ENCODE results near the gene SHB. TPM values are rescaled to one million over a fixed set of nuclear protein-coding genes. Genes with fewer than 3 reads are reported as not detected.
"Not testable (repeated sequence)": the region's sequence is repeated elsewhere in the genome, so short reads cannot be mapped to it uniquely, and the experiment has no call there.

SHB gene
- total and polyA plus RNA-seq, 2 donors (not counting 3 experiments of a cell fraction or from before 2014, with no cell fraction given): 13.4 to 24.9 TPM

- dilution Hi-C loops (cut with MboI; ENCODE audit: extremely low pct_ligation_motif_present, low sequenced_read_pairs): no loop called here
Measured at GRCh38 chr9:37897665-37898064, 171.4 kb downstream of the SHB start.

GRCh38 chr9:37892063-37892462, 177.0 kb downstream of the SHB start:
- Histone ChIP-seq H3K79me2 (ENCODE audit: control insufficient read depth, insufficient read depth, low read length) (peaks cover 11% of the 10 kb centered on the region), H3K27ac (ENCODE audit: insufficient read depth, low read depth, low read length) (no peak overlapping the region), H3K9me3 (replicated peaks; ENCODE audit: control insufficient read depth, insufficient read depth, low read length) (no peaks in the 10 kb centered on the region), H4K20me1 (replicated peaks; ENCODE audit: control insufficient read depth, extremely low read depth, insufficient read depth, low read length) (no peaks in the 10 kb centered on the region), H3K27me3 (ENCODE audit: control insufficient read depth in 2 of 2, insufficient read depth in 2 of 2, low read length in 2 of 2) (no peaks in the 10 kb centered on the region), H3K4me1 (ENCODE audit: control insufficient read depth, extremely low read depth, insufficient read depth, low read length) (no peaks in the 10 kb centered on the region), H3K9ac (replicated peaks; ENCODE audit: extremely low read depth, insufficient read depth, low read length) (no peak overlapping the region), H3K4me3 (replicated peaks in 1 of 3; ENCODE audit: insufficient read depth in 1 of 3, low read depth in 1 of 3, low read length in 3 of 3) (no peak overlapping the region), H3K4me2 (ENCODE audit: insufficient read depth, low read length) (no peak overlapping the region), H3K9me1 (replicated peaks; ENCODE audit: control insufficient read depth, extremely low read depth, insufficient read depth, low read length) (no peaks in the 10 kb centered on the region), H3K36me3 (ENCODE audit: control insufficient read depth in 2 of 2, extremely low read depth in 1 of 2, insufficient read depth in 2 of 2, low read length in 2 of 2) (peaks cover 8 to 22% of the 10 kb centered on the region in 2 experiments), H2AFZ (ENCODE audit: low read depth, low read length) (no peak overlapping the region)
- no peak for FAIRE-seq
- ChIA-PET CTCF (no interaction called here), POLR2A (no interaction called here)
- no peak for DNase-seq (ENCODE audit: low read depth, low spot score)
- no TSS peak for BruUV-seq (replicated peaks)
- intact Hi-C loops (cut with micrococcal nuclease) (no loop called here), dilution Hi-C loops (cut with MboI; ENCODE audit: extremely low pct_ligation_motif_present, low sequenced_read_pairs) (no loop called here)
- TF ChIP-seq POLR2AphosphoS5 (IDR thresholded peaks at IDR 0.05; ENCODE audit: insufficient read depth, low read depth, low read length) (no peak), FOS (IDR thresholded peaks at IDR 0.05; ENCODE audit: borderline replicate concordance, insufficient read depth, low read length) (no peak), POLR2A (IDR thresholded peaks at IDR 0.05; ENCODE audit: low read depth, low read length) (no peak), EZH2 (IDR thresholded peaks at IDR 0.05; ENCODE audit: borderline replicate concordance, low read depth, low read length, severe bottlenecking) (no peak), MYC (IDR thresholded peaks at IDR 0.05; ENCODE audit: low read depth, low read length) (no peak), JUN (IDR thresholded peaks at IDR 0.05; ENCODE audit: borderline replicate concordance, insufficient read depth, insufficient read length, low read depth) (no peak), CTCF (IDR thresholded peaks at IDR 0.05; ENCODE audit: extremely low read depth in 1 of 2, insufficient read depth in 1 of 2, low read depth in 1 of 2, low read length in 2 of 2) (no peak), MAX (IDR thresholded peaks at IDR 0.05; ENCODE audit: insufficient read depth, insufficient read length) (no peak), GATA2 (IDR thresholded peaks at IDR 0.05; ENCODE audit: insufficient read depth, insufficient read length, low read depth, low read length) (no peak)

More at GRCh38 chr9:37897665-37898064, 171.4 kb downstream of the SHB start:
- DNase-seq (ENCODE audit: low read depth, low spot score) (no peak), FAIRE-seq (no peak)
- Histone ChIP-seq H3K79me2 (ENCODE audit: control insufficient read depth, insufficient read depth, low read length) (peaks cover 23% of the 10 kb centered on the region), H3K27ac (ENCODE audit: insufficient read depth, low read depth, low read length) (no peak overlapping the region), H3K9ac (replicated peaks; ENCODE audit: extremely low read depth, insufficient read depth, low read length) (no peak overlapping the region), H3K36me3 (ENCODE audit: control insufficient read depth in 2 of 2, extremely low read depth in 1 of 2, insufficient read depth in 2 of 2, low read length in 2 of 2) (peaks cover 6 to 24% of the 10 kb centered on the region in 2 experiments), H3K9me3 (replicated peaks; ENCODE audit: control insufficient read depth, insufficient read depth, low read length) (no peaks in the 10 kb centered on the region), H3K27me3 (ENCODE audit: control insufficient read depth in 2 of 2, insufficient read depth in 2 of 2, low read length in 2 of 2) (no peaks in the 10 kb centered on the region), H3K4me3 (replicated peaks in 1 of 3; ENCODE audit: insufficient read depth in 1 of 3, low read depth in 1 of 3, low read length in 3 of 3) (no peak overlapping the region), H3K4me2 (ENCODE audit: insufficient read depth, low read length) (no peak overlapping the region), H3K9me1 (replicated peaks; ENCODE audit: control insufficient read depth, extremely low read depth, insufficient read depth, low read length) (no peaks in the 10 kb centered on the region), H3K4me1 (ENCODE audit: control insufficient read depth, extremely low read depth, insufficient read depth, low read length) (peaks cover 9% of the 10 kb centered on the region), H4K20me1 (replicated peaks; ENCODE audit: control insufficient read depth, extremely low read depth, insufficient read depth, low read length) (no peaks in the 10 kb centered on the region), H2AFZ (ENCODE audit: low read depth, low read length) (no peak overlapping the region)
- BruUV-seq (replicated peaks): no TSS peak
- TF ChIP-seq EZH2 (IDR thresholded peaks at IDR 0.05; ENCODE audit: borderline replicate concordance, low read depth, low read length, severe bottlenecking): no peak
- peak; percentile 28 for TF ChIP-seq FOS (IDR thresholded peaks at IDR 0.05; ENCODE audit: borderline replicate concordance, insufficient read depth, low read length)
- CTCF ChIA-PET: no interaction called here
- intact Hi-C loops (cut with micrococcal nuclease): no loop called here
- POLR2A ChIA-PET: no interaction called here

GRCh38 chr9:37891042-37891441, 178.0 kb downstream of the SHB start:
- POLR2A ChIA-PET; H3K9me3 ChIP-seq (replicated peaks; ENCODE audit: control insufficient read depth, insufficient read depth, low read length); intact Hi-C loops (cut with micrococcal nuclease); DNase-seq (ENCODE audit: low read depth, low spot score); H3K79me2 ChIP-seq (ENCODE audit: control insufficient read depth, insufficient read depth, low read length); H3K4me1 ChIP-seq (ENCODE audit: control insufficient read depth, extremely low read depth, insufficient read depth, low read length); H4K20me1 ChIP-seq (replicated peaks; ENCODE audit: control insufficient read depth, extremely low read depth, insufficient read depth, low read length); H3K9me1 ChIP-seq (replicated peaks; ENCODE audit: control insufficient read depth, extremely low read depth, insufficient read depth, low read length); H3K27ac ChIP-seq (ENCODE audit: insufficient read depth, low read depth, low read length); H2AFZ ChIP-seq (ENCODE audit: low read depth, low read length); H3K4me2 ChIP-seq (ENCODE audit: insufficient read depth, low read length); H3K4me3 ChIP-seq (replicated peaks in 1 of 3; ENCODE audit: insufficient read depth in 1 of 3, low read depth in 1 of 3, low read length in 3 of 3); FAIRE-seq; H3K27me3 ChIP-seq (ENCODE audit: control insufficient read depth in 2 of 2, insufficient read depth in 2 of 2, low read length in 2 of 2); CTCF ChIA-PET; H3K9ac ChIP-seq (replicated peaks; ENCODE audit: extremely low read depth, insufficient read depth, low read length); dilution Hi-C loops (cut with MboI; ENCODE audit: extremely low pct_ligation_motif_present, low sequenced_read_pairs); BruUV-seq (replicated peaks): not testable (repeated sequence)
- H3K36me3 ChIP-seq (ENCODE audit: control insufficient read depth in 2 of 2, extremely low read depth in 1 of 2, insufficient read depth in 2 of 2, low read length in 2 of 2): peaks cover 8 to 19% of the 10 kb centered on the region in 2 experiments

Measured in endothelial cell of umbilical vein (primary cell).